ENCODE data around the gene CHST2. TPM values are rescaled to one million over a fixed set of nuclear protein-coding genes. Genes with fewer than 3 reads are reported as not detected.

Gene CHST2
- total RNA-seq, 1 donor from 2014 or later, result 16.6 TPM

- Histone ChIP-seq H3K27me3 (no peaks in the 10 kb centered on the region), H3K9me3 (no peaks in the 10 kb centered on the region), H3K36me3 (no peaks in the 10 kb centered on the region), H3K4me3 (peak overlapping the region; percentile 87 to 89), H3K4me1 (peaks cover 5 to 6% of the 10 kb centered on the region in 2 donors), H3K27ac (no peak overlapping the region)
- DNase-seq (ENCODE audit: low spot score in 2 of 2), result no peak
- intact Hi-C loops (cut with DNase I), result no loop called here
- no peak for TF ChIP-seq CTCF (IDR thresholded peaks at IDR 0.05)
Observed at GRCh38 chr3:143119974-143120715, 574 bp downstream of the CHST2 start.

- H3K4me3 ChIP-seq, result peak overlapping the region; percentile 87 to 89
- intact Hi-C loops (cut with DNase I), result no loop called here
- H3K4me1 ChIP-seq, result peaks cover 5 to 6% of the 10 kb centered on the region in 2 donors
- H3K9me3 ChIP-seq, result no peaks in the 10 kb centered on the region
- H3K36me3 ChIP-seq, result no peaks in the 10 kb centered on the region
- peak in 1 of 2 donors; percentile 65 for DNase-seq (ENCODE audit: low spot score in 2 of 2)
- no peak overlapping the region for H3K27ac ChIP-seq
- no peak for TF ChIP-seq CTCF (IDR thresholded peaks at IDR 0.05)
- H3K27me3 ChIP-seq, result no peaks in the 10 kb centered on the region
Observed at GRCh38 chr3:143120716-143121240, 1.2 kb downstream of the CHST2 start.

- Histone ChIP-seq H3K4me1 (peaks cover 5 to 6% of the 10 kb centered on the region in 2 donors), H3K27ac (no peak overlapping the region), H3K9me3 (no peaks in the 10 kb centered on the region), H3K36me3 (no peaks in the 10 kb centered on the region), H3K27me3 (no peaks in the 10 kb centered on the region), H3K4me3 (peak overlapping the region; percentile 87 to 89)
- TF ChIP-seq CTCF (IDR thresholded peaks at IDR 0.05), result peak in 1 of 3 experiments; percentile 31
- DNase-seq (ENCODE audit: low spot score in 2 of 2), result no peak
- intact Hi-C loops (cut with DNase I), result no loop called here
Observed at GRCh38 chr3:143121241-143122088, 1.9 kb downstream of the CHST2 start.

- Histone ChIP-seq H3K27me3 (no peaks in the 10 kb centered on the region), H3K9me3 (no peaks in the 10 kb centered on the region), H3K36me3 (no peaks in the 10 kb centered on the region), H3K4me1 (peaks cover 5 to 6% of the 10 kb centered on the region in 2 donors), H3K4me3 (no peak overlapping the region), H3K27ac (no peak overlapping the region)
- TF ChIP-seq CTCF (IDR thresholded peaks at IDR 0.05), result no peak
- intact Hi-C loops (cut with DNase I), result no loop called here
- DNase-seq (ENCODE audit: low spot score in 2 of 2), result no peak
Observed at GRCh38 chr3:143122089-143122430, 2.5 kb downstream of the CHST2 start.

- Histone ChIP-seq H3K27ac (no peak overlapping the region), H3K4me1 (peaks cover 5 to 6% of the 10 kb centered on the region in 2 donors), H3K36me3 (no peaks in the 10 kb centered on the region), H3K4me3 (no peak overlapping the region), H3K27me3 (no peaks in the 10 kb centered on the region), H3K9me3 (no peaks in the 10 kb centered on the region)
- intact Hi-C loops (cut with DNase I), result no loop called here
- TF ChIP-seq CTCF (IDR thresholded peaks at IDR 0.05), result no peak
- no peak for DNase-seq (ENCODE audit: low spot score in 2 of 2)
Observed at GRCh38 chr3:143122608-143123352, 3.2 kb downstream of the CHST2 start.

Data from ascending aorta (tissue), 2 donors.